MM.1S (cell line): ENCODE results near the gene CADM2.

Source experiments
- DNase-seq: peaks from one replicate; pipeline ENCODE4 v3.0.0-alpha.2; 2015
- H2AFZ ChIP-seq: fragments of 300-600 bp; sonication (generic); 2 replicates; pipeline ENCODE4 v1.6.0; 2016; ENCODE audit warnings: antibody characterized with exemption, low read length
- H3F3A ChIP-seq: fragments of 300-600 bp; sonication (generic); 2 replicates; pipeline ENCODE4 v1.6.1; 2016; ENCODE audit warnings: mild to moderate bottlenecking, antibody characterized with exemption, low read length, moderate library complexity, mixed read lengths; ENCODE audit not compliant: insufficient read depth
- H3K27ac ChIP-seq: fragments of 300-600 bp; sonication (generic); 2 replicates; pipeline ENCODE4 v1.5.1; 2016; ENCODE audit warnings: mild to moderate bottlenecking, low read length
- H3K27me3 ChIP-seq: fragments of 300-600 bp; sonication (generic); replicated peaks from 2 replicates; pipeline ENCODE4 v1.6.0; 2016; ENCODE audit warnings: low read length; ENCODE audit not compliant: insufficient read depth
- H3K36me3 ChIP-seq: fragments of 300-600 bp; sonication (generic); replicated peaks from 2 replicates; pipeline ENCODE4 v1.6.1; 2016; ENCODE audit warnings: mild to moderate bottlenecking, low read length, mixed read lengths; ENCODE audit not compliant: insufficient read depth
- H3K4me1 ChIP-seq: fragments of 300-600 bp; sonication (generic); 2 replicates; pipeline ENCODE4 v1.6.1; 2016; ENCODE audit warnings: low read length, mixed read lengths
- H3K4me2 ChIP-seq: fragments of 300-600 bp; sonication (generic); 2 replicates; pipeline ENCODE4 v1.6.0; 2016; ENCODE audit warnings: low read depth, low read length
- H3K4me3 ChIP-seq: fragments of 300-600 bp; sonication (generic); 2 replicates; pipeline ENCODE4 v1.5.1; 2016; ENCODE audit warnings: low read length, mixed read lengths
- H3K79me2 ChIP-seq: fragments of 300-600 bp; sonication (generic); 2 replicates; pipeline ENCODE4 v1.6.1; 2016; ENCODE audit warnings: mixed run types, low read length, mixed read lengths
- H3K9ac ChIP-seq: fragments of 300-600 bp; sonication (generic); 2 replicates; pipeline ENCODE4 v1.6.1; 2016; ENCODE audit warnings: low read length, mixed read lengths
- H3K9me2 ChIP-seq: fragments of 300-600 bp; sonication (generic); replicated peaks from 2 replicates; pipeline ENCODE4 v1.6.1; 2016; ENCODE audit warnings: mild to moderate bottlenecking, low read length, mixed read lengths; ENCODE audit not compliant: insufficient read depth
- H3K9me3 ChIP-seq: fragments of 300-600 bp; sonication (generic); replicated peaks from 2 replicates; pipeline ENCODE4 v1.6.1; 2016; ENCODE audit warnings: mild to moderate bottlenecking, low read length, mixed read lengths; ENCODE audit not compliant: insufficient read depth
- H4K20me1 ChIP-seq: fragments of 300-600 bp; sonication (generic); 2 replicates; pipeline ENCODE4 v1.6.1; 2016; ENCODE audit warnings: mild to moderate bottlenecking, low read length, moderate library complexity, mixed read lengths; ENCODE audit not compliant: insufficient read depth
- EZH2 ChIP-seq: fragments of 300-600 bp; sonication (generic); optimal IDR thresholded peaks from 2 replicates; pipeline ENCODE3; 2017; ENCODE audit warnings: low read depth, mild to moderate bottlenecking, antibody characterized with exemption, low read length, mixed read lengths
- EZH2phosphoT487 ChIP-seq: fragments of 300-600 bp; sonication (generic); IDR thresholded peaks from 2 replicates; pipeline ENCODE4 v1.6.1; 2018; ENCODE audit warnings: antibody characterized with exemption, low read length
- TF ChIP-seq, protein P1 (sequence below): fragments of 300-600 bp; sonication (generic); IDR thresholded peaks from 2 replicates; pipeline ENCODE4 v1.5.1; 2016; ENCODE audit warnings: antibody characterized with exemption, low read length, mixed read lengths

Gene CADM2

GRCh38 chr3:85007195-85008094, 48.7 kb downstream of the CADM2 start:
- Histone ChIP-seq H3K9me3 (no peaks in the 10 kb centered on the region), H3K4me2 (no peak overlapping the region), H3K79me2 (no peaks in the 10 kb centered on the region), H3K9me2 (no peaks in the 10 kb centered on the region), H3F3A (no peaks in the 10 kb centered on the region), H3K36me3 (no peaks in the 10 kb centered on the region), H3K4me3 (no peak overlapping the region), H3K9ac (no peak overlapping the region), H3K27me3 (no peaks in the 10 kb centered on the region), H4K20me1 (no peaks in the 10 kb centered on the region), H3K27ac (no peak overlapping the region), H3K4me1 (no peaks in the 10 kb centered on the region), H2AFZ (no peak overlapping the region)
- DNase-seq = no peak
- TF ChIP-seq EZH2 (no peak), EZH2phosphoT487 (no peak)
- TF ChIP-seq, protein P1, sequence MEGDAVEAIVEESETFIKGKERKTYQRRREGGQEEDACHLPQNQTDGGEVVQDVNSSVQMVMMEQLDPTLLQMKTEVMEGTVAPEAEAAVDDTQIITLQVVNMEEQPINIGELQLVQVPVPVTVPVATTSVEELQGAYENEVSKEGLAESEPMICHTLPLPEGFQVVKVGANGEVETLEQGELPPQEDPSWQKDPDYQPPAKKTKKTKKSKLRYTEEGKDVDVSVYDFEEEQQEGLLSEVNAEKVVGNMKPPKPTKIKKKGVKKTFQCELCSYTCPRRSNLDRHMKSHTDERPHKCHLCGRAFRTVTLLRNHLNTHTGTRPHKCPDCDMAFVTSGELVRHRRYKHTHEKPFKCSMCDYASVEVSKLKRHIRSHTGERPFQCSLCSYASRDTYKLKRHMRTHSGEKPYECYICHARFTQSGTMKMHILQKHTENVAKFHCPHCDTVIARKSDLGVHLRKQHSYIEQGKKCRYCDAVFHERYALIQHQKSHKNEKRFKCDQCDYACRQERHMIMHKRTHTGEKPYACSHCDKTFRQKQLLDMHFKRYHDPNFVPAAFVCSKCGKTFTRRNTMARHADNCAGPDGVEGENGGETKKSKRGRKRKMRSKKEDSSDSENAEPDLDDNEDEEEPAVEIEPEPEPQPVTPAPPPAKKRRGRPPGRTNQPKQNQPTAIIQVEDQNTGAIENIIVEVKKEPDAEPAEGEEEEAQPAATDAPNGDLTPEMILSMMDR = no peak

GRCh38 chr3:85020828-85021227, 62.0 kb downstream of the CADM2 start:
- no peaks in the 10 kb centered on the region for H3K9me3 ChIP-seq
- H3K27ac ChIP-seq = no peak overlapping the region
- no peaks in the 10 kb centered on the region for H3K79me2 ChIP-seq
- no peaks in the 10 kb centered on the region for H3K27me3 ChIP-seq
- H2AFZ ChIP-seq = no peak overlapping the region
- no peaks in the 10 kb centered on the region for H3F3A ChIP-seq
- no peak overlapping the region for H3K9ac ChIP-seq
- H3K4me2 ChIP-seq = no peak overlapping the region
- no peaks in the 10 kb centered on the region for H3K9me2 ChIP-seq
- H3K4me1 ChIP-seq = no peaks in the 10 kb centered on the region
- no peaks in the 10 kb centered on the region for H4K20me1 ChIP-seq
- no peaks in the 10 kb centered on the region for H3K36me3 ChIP-seq
- TF ChIP-seq, protein P1 = no peak
- TF ChIP-seq EZH2phosphoT487 (no peak), EZH2 (no peak)
- H3K4me3 ChIP-seq = no peak overlapping the region
- no peak for DNase-seq

GRCh38 chr3:85030052-85030451, 71.3 kb downstream of the CADM2 start:
- Histone ChIP-seq H3K36me3 (no peaks in the 10 kb centered on the region), H3K9ac (no peak overlapping the region), H3K4me2 (no peak overlapping the region), H3K27ac (no peak overlapping the region), H3K9me2 (no peaks in the 10 kb centered on the region), H3K4me1 (no peaks in the 10 kb centered on the region), H2AFZ (no peak overlapping the region), H3K27me3 (no peaks in the 10 kb centered on the region), H3F3A (no peaks in the 10 kb centered on the region), H3K9me3 (no peaks in the 10 kb centered on the region), H3K79me2 (no peaks in the 10 kb centered on the region), H3K4me3 (no peak overlapping the region), H4K20me1 (no peaks in the 10 kb centered on the region)
- TF ChIP-seq EZH2 = no peak
- TF ChIP-seq, protein P1 = no peak
- no peak for DNase-seq
